A549 (cell line): ENCODE results near the gene LMTK2. TPM values are rescaled to one million over a fixed set of nuclear protein-coding genes. Genes with fewer than 3 reads are reported as not detected.

ENCODE experiments used
- ATAC-seq, 2 experiments: fragments of 200-7000 bp in 1 of 2; fragments of >200 bp in 1 of 2; cut with Nextera tagmentation in 1 of 2; cut with Tn5 transposase in 1 of 2; 3 replicates each; pipeline versions ENCODE4 v1.8.0 to v1.9.1; 2018 to 2020; ENCODE audit warnings: mild to moderate bottlenecking in 1 of 2, moderate library complexity in 1 of 2
- CTCF ChIA-PET: fragments of 300-600 bp; sonication (Branson Sonifier 250); formaldehyde crosslinking; extraction: SDS; loops from one replicate; lab custom pipeline; 2021; ENCODE audit warnings: antibody characterized with exemption, inconsistent platforms; lab: Yijun Ruan, JAX
- POLR2A ChIA-PET: fragments of 350-600 bp; formaldehyde crosslinking; extraction: SDS; loops from one replicate; lab custom pipeline; 2021; ENCODE audit warnings: antibody characterized with exemption, inconsistent platforms; lab: Yijun Ruan, JAX
- DNase-seq, 2 experiments: peaks; one replicate each; pipeline versions ENCODE4 v3.0.0 to v3.0.0-alpha.2; 2011 to 2016; ENCODE audit warnings: low read depth in 1 of 2, low spot score in 1 of 2
- FAIRE-seq: peaks from 2 replicates; lab custom pipeline; 2011; peaks lifted over from hg19 to GRCh38; lab: Jason Lieb, UNC
- H3K27ac ChIP-seq, 2 experiments: fragments of >200 bp; sonication (Bioruptor Twin); formaldehyde crosslinking; 3 replicates each; pipeline ENCODE4 v1.5.1; 2016 to 2017
- H3K4me1 ChIP-seq: fragments of >200 bp; sonication (Bioruptor Twin); formaldehyde crosslinking; 3 replicates; pipeline ENCODE4 v1.6.1; 2016
- H3K4me2 ChIP-seq: fragments of >200 bp; sonication (Bioruptor Twin); formaldehyde crosslinking; 3 replicates; pipeline ENCODE4 v1.6.1; 2016
- H3K4me3 ChIP-seq: fragments of >200 bp; sonication (Bioruptor Twin); formaldehyde crosslinking; 3 replicates; pipeline ENCODE4 v1.5.1; 2016
- H3K9me3 ChIP-seq: fragments of >200 bp; sonication (Bioruptor Twin); formaldehyde crosslinking; 3 replicates; pipeline ENCODE4 v1.6.1; 2016
- BHLHE40 ChIP-seq: IDR thresholded peaks from 2 replicates; pipeline ENCODE4 v1.6.1; 2012; ENCODE audit warnings: low read depth, low read length, inconsistent platforms
- CEBPB ChIP-seq, 2 experiments: fragments of >200 bp in 1 of 2; sonication (Bioruptor Twin) in 1 of 2; formaldehyde crosslinking in 1 of 2; IDR thresholded peaks; 2 replicates each; pipeline ENCODE4 v1.6.1; 2012 to 2016
- CHD2 ChIP-seq: fragments of 150-350 bp; IDR thresholded peaks from 2 replicates; pipeline ENCODE4 v1.6.1; 2014; ENCODE audit warnings: low read length; ENCODE audit not compliant: partially characterized antibody
- CHD4 ChIP-seq: fragments of 200-600 bp; sonication (generic); IDR thresholded peaks from 2 replicates; pipeline ENCODE4 v1.6.1; 2016; ENCODE audit warnings: antibody characterized with exemption, mild to moderate bottlenecking, borderline replicate concordance
- EHF ChIP-seq: fragments of 250-450 bp; sonication (Bioruptor Pico); IDR thresholded peaks from 2 replicates; pipeline ENCODE4 v1.5.0; 2020; ENCODE audit warnings: mild to moderate bottlenecking
- FOSL2 ChIP-seq, 2 experiments: fragments of 450-650 bp in 1 of 2; fragments of >200 bp in 1 of 2; sonication (Bioruptor Twin) in 1 of 2; formaldehyde crosslinking; IDR thresholded peaks; 2 replicates each; pipeline versions ENCODE4 v1.5.0 to v1.6.1; 2016 to 2020; ENCODE audit warnings: mild to moderate bottlenecking in 1 of 2, moderate library complexity in 1 of 2
- FOXS1 ChIP-seq: fragments of 250-450 bp; sonication (Bioruptor Pico); IDR thresholded peaks from 2 replicates; pipeline ENCODE4 v1.5.0; 2020; ENCODE audit warnings: mild to moderate bottlenecking, moderate library complexity
- HOXA7 ChIP-seq: fragments of 250-450 bp; sonication (Bioruptor Pico); IDR thresholded peaks from 2 replicates; pipeline ENCODE4 v1.5.0; 2020; ENCODE audit warnings: mild to moderate bottlenecking, moderate library complexity
- HOXB5 ChIP-seq: fragments of 250-450 bp; sonication (Bioruptor Pico); IDR thresholded peaks from 2 replicates; pipeline ENCODE4 v1.5.0; 2020; ENCODE audit warnings: mild to moderate bottlenecking, moderate library complexity
- JUN ChIP-seq, 2 experiments: fragments of >200 bp; sonication (Bioruptor Twin); formaldehyde crosslinking; IDR thresholded peaks; 2 replicates in 1 of 2; 3 replicates in 1 of 2; pipeline ENCODE4 v1.6.1; 2016 to 2017
- KDM1A ChIP-seq: fragments of 200-600 bp; sonication (generic); IDR thresholded peaks from 2 replicates; pipeline ENCODE4 v1.6.1; 2016; ENCODE audit warnings: low read depth, mild to moderate bottlenecking
- MAFK ChIP-seq: fragments of 450-650 bp; IDR thresholded peaks from 2 replicates; pipeline ENCODE4 v1.6.1; 2014; ENCODE audit not compliant: partially characterized antibody
- MYC ChIP-seq: IDR thresholded peaks from 2 replicates; pipeline ENCODE4 v1.6.1; 2012; ENCODE audit warnings: mild to moderate bottlenecking, inconsistent platforms, low read length, improper control_type of control experiment, borderline replicate concordance
- NFE2L2 ChIP-seq: fragments of 150-350 bp; conservative IDR thresholded peaks from 2 replicates; pipeline ENCODE4 v1.6.1; 2014; ENCODE audit warnings: low read length
- NR3C1 ChIP-seq: fragments of >200 bp; sonication (Bioruptor Twin); formaldehyde crosslinking; IDR thresholded peaks from 3 replicates; pipeline ENCODE4 v1.6.1; 2017
- POLR2A ChIP-seq: IDR thresholded peaks from 2 replicates; pipeline ENCODE4 v1.6.1; 2012; ENCODE audit warnings: mild to moderate bottlenecking, low read length
- RARB ChIP-seq: fragments of 250-450 bp; sonication (Bioruptor Pico); IDR thresholded peaks from 2 replicates; pipeline ENCODE4 v1.8.0; 2021; ENCODE audit warnings: mild to moderate bottlenecking, moderate library complexity
- SMC3 ChIP-seq: fragments of >200 bp; sonication (Bioruptor Twin); formaldehyde crosslinking; IDR thresholded peaks from 3 replicates; pipeline ENCODE4 v1.6.1; 2018; ENCODE audit warnings: inconsistent platforms
- SREBF2 ChIP-seq: fragments of 450-650 bp; IDR thresholded peaks from 2 replicates; pipeline ENCODE4 v1.6.1; 2014; ENCODE audit warnings: mild to moderate bottlenecking, moderate library complexity
- TFCP2L1 ChIP-seq: fragments of 250-450 bp; sonication (Bioruptor Pico); IDR thresholded peaks from 2 replicates; pipeline ENCODE4 v1.5.0; 2021; ENCODE audit warnings: mild to moderate bottlenecking
- ZNF302 ChIP-seq: fragments of 250-450 bp; sonication (Bioruptor Pico); IDR thresholded peaks from 2 replicates; pipeline ENCODE4 v1.9.0; 2021; ENCODE audit warnings: inconsistent platforms, mild to moderate bottlenecking, moderate library complexity
- WGBS: methylation state at CpG from one replicate; pipeline ENCODE4 v1.1.6; 2017; ENCODE audit errors: missing lambda C conversion rate; 5-methylcytosine and 5-hydroxymethylcytosine counted together
- polyA plus RNA-seq, 4 experiments: library from polyadenylated mRNA; depleted of rRNA in 3 of 4; stranded (reverse); fragments of >200 nt; fragmentation: RNase III in 1 of 4; extraction: RNeasy Plus Mini Kit Qiagen cat#74134 plus additional on column Dnase treatment in 1 of 4; gene quantifications; 2 replicates in 3 of 4; 3 replicates in 1 of 4; pipeline ENCODE4 v1.2.3, GENCODE V29; 2011 to 2017
- TF ChIP-seq, protein P1 (sequence below): fragments of >200 bp; sonication (Bioruptor Twin); formaldehyde crosslinking; IDR thresholded peaks from 3 replicates; pipeline ENCODE4 v1.6.1; 2016
- TF ChIP-seq, protein P2 (sequence below): fragments of 250-450 bp; sonication (Bioruptor Pico); IDR thresholded peaks from 2 replicates; pipeline ENCODE4 v1.5.0; 2020; ENCODE audit warnings: low read depth, mild to moderate bottlenecking, moderate library complexity
- TF ChIP-seq, protein P3 (sequence below): fragments of 450-650 bp; IDR thresholded peaks from 2 replicates; pipeline ENCODE4 v1.6.1; 2014; ENCODE audit warnings: antibody characterized with exemption
- TF ChIP-seq, protein P4 (sequence below): fragments of 150-350 bp; IDR thresholded peaks from 2 replicates; pipeline ENCODE4 v1.6.1; 2014; ENCODE audit warnings: low read depth, mild to moderate bottlenecking, low read length
- TF ChIP-seq, protein P5 (sequence below): fragments of 250-450 bp; sonication (Bioruptor Pico); IDR thresholded peaks from 2 replicates; pipeline ENCODE4 v1.5.0; 2021; ENCODE audit warnings: mild to moderate bottlenecking, moderate library complexity, borderline replicate concordance
- TF ChIP-seq, protein P6 (sequence below): IDR thresholded peaks from 2 replicates; pipeline ENCODE4 v1.6.1; 2012

LMTK2 gene
- polyA plus RNA-seq, 2 of the 4 experiments (the other 2 are of a cell fraction) = 7.9 to 13.0 TPM

DNA sequence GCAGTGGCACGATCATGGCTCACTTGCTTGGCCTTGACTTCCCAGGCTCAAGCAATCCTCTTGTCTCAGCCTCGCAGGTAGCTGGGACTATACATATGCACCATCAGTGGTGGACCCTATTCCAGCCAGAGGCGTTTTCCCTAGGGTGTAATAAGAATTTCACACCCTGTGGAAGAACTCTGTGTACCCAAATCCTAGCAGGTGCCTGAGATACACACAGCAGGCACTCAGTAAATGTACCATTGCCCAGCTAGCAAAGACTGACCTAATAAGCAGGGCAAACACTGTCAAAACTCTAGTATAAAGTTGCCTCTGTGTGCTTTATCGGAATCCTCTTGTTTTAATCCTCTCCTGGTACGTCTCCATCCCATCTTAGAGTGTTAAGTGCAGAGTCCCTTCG, 70.9 kb downstream of the LMTK2 start:
- H3K4me2 ChIP-seq = no peak overlapping the region
- H3K4me1 ChIP-seq = no peaks in the 10 kb centered on the region; the same call in 2 of the 3 replicates
- H3K4me3 ChIP-seq = no peak overlapping the region
- no peak for FAIRE-seq
- ATAC-seq = no peak
- no peak for DNase-seq
- no peaks in the 10 kb centered on the region for H3K9me3 ChIP-seq
- TF ChIP-seq EHF (CRISPR knock-in tag) = no peak
- TF ChIP-seq HOXB5 (CRISPR knock-in tag) = no peak
- TF ChIP-seq RARB (CRISPR knock-in tag) = no peak
- TF ChIP-seq, protein P1, sequence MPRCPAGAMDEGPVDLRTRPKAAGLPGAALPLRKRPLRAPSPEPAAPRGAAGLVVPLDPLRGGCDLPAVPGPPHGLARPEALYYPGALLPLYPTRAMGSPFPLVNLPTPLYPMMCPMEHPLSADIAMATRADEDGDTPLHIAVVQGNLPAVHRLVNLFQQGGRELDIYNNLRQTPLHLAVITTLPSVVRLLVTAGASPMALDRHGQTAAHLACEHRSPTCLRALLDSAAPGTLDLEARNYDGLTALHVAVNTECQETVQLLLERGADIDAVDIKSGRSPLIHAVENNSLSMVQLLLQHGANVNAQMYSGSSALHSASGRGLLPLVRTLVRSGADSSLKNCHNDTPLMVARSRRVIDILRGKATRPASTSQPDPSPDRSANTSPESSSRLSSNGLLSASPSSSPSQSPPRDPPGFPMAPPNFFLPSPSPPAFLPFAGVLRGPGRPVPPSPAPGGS = no peak
- TF ChIP-seq FOSL2 (IDR thresholded peaks at IDR 0.05) = no peak
- no peak for TF ChIP-seq FOSL2 (CRISPR knock-in tag; IDR thresholded peaks at IDR 0.05)
- TF ChIP-seq CHD4 = no peak
- no peak for TF ChIP-seq FOXS1 (CRISPR knock-in tag)
- no peak for TF ChIP-seq TFCP2L1 (CRISPR knock-in tag)
- TF ChIP-seq SMC3 = no peak
- TF ChIP-seq KDM1A = no peak
- 88% methylated on average over 6 of the region's 6 CpGs for WGBS
- ChIA-PET POLR2A (no interaction called here), CTCF (interaction anchor here (1.1 to 24.1 kb wide), 3 partner anchors 12 to 159 kb away, joined by 4 to 493 read pairs (median 87); partner anchors contain the start of gene LMTK2)
- H3K27ac ChIP-seq = no peak overlapping the region

DNA sequence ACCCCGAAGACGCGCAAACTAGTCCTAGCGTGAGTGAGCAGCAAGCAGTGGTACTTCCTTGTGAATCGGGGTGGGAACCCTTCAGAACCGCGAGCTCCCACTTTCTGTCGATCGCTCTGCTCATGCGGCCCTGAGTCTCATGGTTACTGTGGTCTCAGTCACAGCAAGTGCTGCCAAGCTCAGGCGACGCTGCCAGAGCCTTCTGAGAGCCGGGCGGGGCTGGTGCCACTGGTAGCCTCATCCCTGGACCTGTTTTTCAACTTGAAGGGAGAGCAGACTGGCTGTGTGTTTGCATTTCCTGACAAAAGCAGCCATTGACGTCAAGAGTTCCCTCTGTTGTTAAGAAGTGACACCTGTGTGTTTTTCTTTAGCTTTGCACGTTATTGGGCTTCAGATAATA, 71.7 kb downstream of the LMTK2 start:
- TF ChIP-seq, protein P2, sequence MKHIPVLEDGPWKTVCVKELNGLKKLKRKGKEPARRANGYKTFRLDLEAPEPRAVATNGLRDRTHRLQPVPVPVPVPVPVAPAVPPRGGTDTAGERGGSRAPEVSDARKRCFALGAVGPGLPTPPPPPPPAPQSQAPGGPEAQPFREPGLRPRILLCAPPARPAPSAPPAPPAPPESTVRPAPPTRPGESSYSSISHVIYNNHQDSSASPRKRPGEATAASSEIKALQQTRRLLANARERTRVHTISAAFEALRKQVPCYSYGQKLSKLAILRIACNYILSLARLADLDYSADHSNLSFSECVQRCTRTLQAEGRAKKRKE (CRISPR knock-in tag) = no peak
- TF ChIP-seq MAFK = no peak
- no peak for TF ChIP-seq HOXA7 (CRISPR knock-in tag)
- no peak for TF ChIP-seq NFE2L2
- TF ChIP-seq, protein P3, sequence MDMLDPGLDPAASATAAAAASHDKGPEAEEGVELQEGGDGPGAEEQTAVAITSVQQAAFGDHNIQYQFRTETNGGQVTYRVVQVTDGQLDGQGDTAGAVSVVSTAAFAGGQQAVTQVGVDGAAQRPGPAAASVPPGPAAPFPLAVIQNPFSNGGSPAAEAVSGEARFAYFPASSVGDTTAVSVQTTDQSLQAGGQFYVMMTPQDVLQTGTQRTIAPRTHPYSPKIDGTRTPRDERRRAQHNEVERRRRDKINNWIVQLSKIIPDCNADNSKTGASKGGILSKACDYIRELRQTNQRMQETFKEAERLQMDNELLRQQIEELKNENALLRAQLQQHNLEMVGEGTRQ = no peak
- 0 out of 2 replicates have a peak, but pooled peaks have one; percentile 15 for TF ChIP-seq POLR2A
- TF ChIP-seq, all 56 proteins: peak for 1
- H3K4me2 ChIP-seq = no peak overlapping the region
- DNase-seq = peak in 1 of 2 experiments; percentile 26
- no peak overlapping the region for H3K27ac ChIP-seq
- ChIA-PET POLR2A (no interaction called here), CTCF (interaction anchor here (0.6 to 24.1 kb wide), 3 partner anchors 12 to 160 kb away, joined by 3 to 493 read pairs (median 87); no protein-coding TSS in a partner anchor)
- no peak overlapping the region for H3K4me3 ChIP-seq
- WGBS = 85% methylated on average over 16 of the region's 16 CpGs
- peak; percentile 8 to 42; a peak in 2 of 6 replicates for ATAC-seq
- H3K4me1 ChIP-seq = no peaks in the 10 kb centered on the region
- no peak for FAIRE-seq
- no peaks in the 10 kb centered on the region for H3K9me3 ChIP-seq

DNA sequence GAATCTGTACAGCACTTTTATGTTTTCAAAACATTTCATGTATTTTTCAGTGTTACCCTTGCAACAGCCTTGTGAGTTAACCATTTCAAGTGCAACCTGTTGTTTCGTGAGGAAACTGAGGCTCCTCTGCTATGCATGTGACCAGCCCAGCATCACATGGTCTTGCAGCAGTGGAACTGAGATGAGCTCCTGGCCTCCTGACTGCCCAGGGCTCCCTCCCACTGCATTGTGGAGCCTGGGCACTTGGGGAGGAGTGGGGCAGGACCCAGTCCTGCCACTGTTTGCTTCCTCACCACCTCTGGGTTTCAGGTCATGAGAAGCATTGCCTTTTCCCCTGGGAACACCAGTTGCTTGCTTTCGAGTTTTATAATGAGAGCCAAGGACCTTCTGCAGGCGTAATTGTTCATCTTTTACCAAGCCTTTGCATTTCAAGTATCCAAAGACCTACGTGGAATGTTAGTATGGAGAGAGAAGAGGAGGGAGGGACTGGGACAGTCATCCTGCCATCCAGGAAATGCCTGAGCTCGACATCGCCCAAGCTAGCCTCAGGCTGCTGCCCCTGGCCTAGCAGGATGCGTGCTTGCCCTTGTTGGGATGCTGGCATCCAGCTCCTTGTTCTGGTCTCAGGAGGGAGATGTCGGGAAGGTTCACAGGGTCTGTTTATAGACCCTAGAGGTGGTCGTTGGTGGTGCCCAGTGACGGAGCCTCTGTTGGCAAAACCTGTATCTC, 72.3 kb downstream of the LMTK2 start:
- H3K9me3 ChIP-seq = no peaks in the 10 kb centered on the region
- ChIA-PET CTCF (interaction anchor here (0.6 to 24.1 kb wide), 3 partner anchors 13 to 160 kb away, joined by 3 to 493 read pairs (median 87); no protein-coding TSS in a partner anchor), POLR2A (no interaction called here)
- WGBS = 86% methylated on average over 10 of the region's 10 CpGs
- ATAC-seq (no peak; a peak in 1 of 6 replicates), DNase-seq (no peak), FAIRE-seq (no peak)
- no peak overlapping the region for H3K4me3 ChIP-seq
- no peak overlapping the region for H3K4me2 ChIP-seq
- H3K27ac ChIP-seq = no peak overlapping the region
- no peaks in the 10 kb centered on the region for H3K4me1 ChIP-seq
- TF ChIP-seq SREBF2 (no peak), CEBPB (IDR thresholded peaks at IDR 0.05) (no peak), MYC (no peak), BHLHE40 (no peak), EHF (CRISPR knock-in tag) (no peak), ZNF302 (CRISPR knock-in tag) (no peak), NR3C1 (no peak), JUN (IDR thresholded peaks at IDR 0.05) (no peak), CHD2 (no peak), RARB (CRISPR knock-in tag) (no peak)
- TF ChIP-seq, protein P4, sequence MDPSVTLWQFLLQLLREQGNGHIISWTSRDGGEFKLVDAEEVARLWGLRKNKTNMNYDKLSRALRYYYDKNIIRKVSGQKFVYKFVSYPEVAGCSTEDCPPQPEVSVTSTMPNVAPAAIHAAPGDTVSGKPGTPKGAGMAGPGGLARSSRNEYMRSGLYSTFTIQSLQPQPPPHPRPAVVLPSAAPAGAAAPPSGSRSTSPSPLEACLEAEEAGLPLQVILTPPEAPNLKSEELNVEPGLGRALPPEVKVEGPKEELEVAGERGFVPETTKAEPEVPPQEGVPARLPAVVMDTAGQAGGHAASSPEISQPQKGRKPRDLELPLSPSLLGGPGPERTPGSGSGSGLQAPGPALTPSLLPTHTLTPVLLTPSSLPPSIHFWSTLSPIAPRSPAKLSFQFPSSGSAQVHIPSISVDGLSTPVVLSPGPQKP = no peak
- TF ChIP-seq, protein P5, sequence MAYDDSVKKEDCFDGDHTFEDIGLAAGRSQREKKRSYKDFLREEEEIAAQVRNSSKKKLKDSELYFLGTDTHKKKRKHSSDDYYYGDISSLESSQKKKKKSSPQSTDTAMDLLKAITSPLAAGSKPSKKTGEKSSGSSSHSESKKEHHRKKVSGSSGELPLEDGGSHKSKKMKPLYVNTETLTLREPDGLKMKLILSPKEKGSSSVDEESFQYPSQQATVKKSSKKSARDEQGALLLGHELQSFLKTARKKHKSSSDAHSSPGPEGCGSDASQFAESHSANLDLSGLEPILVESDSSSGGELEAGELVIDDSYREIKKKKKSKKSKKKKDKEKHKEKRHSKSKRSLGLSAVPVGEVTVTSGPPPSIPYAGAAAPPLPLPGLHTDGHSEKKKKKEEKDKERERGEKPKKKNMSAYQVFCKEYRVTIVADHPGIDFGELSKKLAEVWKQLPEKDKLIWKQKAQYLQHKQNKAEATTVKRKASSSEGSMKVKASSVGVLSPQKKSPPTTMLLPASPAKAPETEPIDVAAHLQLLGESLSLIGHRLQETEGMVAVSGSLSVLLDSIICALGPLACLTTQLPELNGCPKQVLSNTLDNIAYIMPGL = no peak
- TF ChIP-seq, protein P2 (CRISPR knock-in tag) = no peak
- TF ChIP-seq, protein P6, sequence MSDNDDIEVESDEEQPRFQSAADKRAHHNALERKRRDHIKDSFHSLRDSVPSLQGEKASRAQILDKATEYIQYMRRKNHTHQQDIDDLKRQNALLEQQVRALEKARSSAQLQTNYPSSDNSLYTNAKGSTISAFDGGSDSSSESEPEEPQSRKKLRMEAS = no peak
